SJSA1 (cell line): ENCODE data around the gene EGFLAM. TPM values are rescaled to one million over a fixed set of nuclear protein-coding genes. Genes with fewer than 3 reads are reported as not detected.

Experiments used
- DNase-seq, 2 experiments: peaks; one replicate each; pipeline ENCODE4 v3.0.0-alpha.2; 2015 to 2020; ENCODE audit warnings: low spot score in 2 of 2, low read depth in 1 of 2
- H3K27ac ChIP-seq: fragments of 250-450 bp; sonication (Bioruptor Pico); 2 replicates; pipeline ENCODE4 v1.5.1; 2020; ENCODE audit warnings: mild to moderate bottlenecking, moderate library complexity
- H3K27me3 ChIP-seq: fragments of 250-450 bp; sonication (Bioruptor Pico); replicated peaks from 2 replicates; pipeline ENCODE4 v1.5.1; 2020; ENCODE audit warnings: mild to moderate bottlenecking, moderate library complexity
- H3K36me3 ChIP-seq: fragments of 250-450 bp; sonication (Bioruptor Pico); 2 replicates; pipeline ENCODE4 v1.5.1; 2020; ENCODE audit warnings: mild to moderate bottlenecking
- H3K4me1 ChIP-seq: fragments of 250-450 bp; sonication (Bioruptor Pico); replicated peaks from 2 replicates; pipeline ENCODE4 v1.6.1; 2021; ENCODE audit warnings: mild to moderate bottlenecking
- H3K4me3 ChIP-seq: fragments of 250-450 bp; sonication (Bioruptor Pico); 2 replicates; pipeline ENCODE4 v1.5.1; 2020; ENCODE audit warnings: mild to moderate bottlenecking
- H3K9me3 ChIP-seq: fragments of 250-450 bp; sonication (Bioruptor Pico); replicated peaks from 2 replicates; pipeline ENCODE4 v1.5.1; 2020; ENCODE audit warnings: mild to moderate bottlenecking
- total RNA-seq: library from RNA; depleted of rRNA; stranded (reverse); fragments of >200 nt; shearing (Covaris generic); gene quantifications from 2 replicates; pipeline ENCODE4 v1.2.3, GENCODE V29; 2014

EGFLAM gene
- total RNA-seq, 1 experiment from 2014 or later = 0.08 TPM

- Histone ChIP-seq H3K36me3 (no peaks in the 10 kb centered on the region), H3K9me3 (no peaks in the 10 kb centered on the region), H3K4me1 (no peaks in the 10 kb centered on the region), H3K27me3 (no peaks in the 10 kb centered on the region), H3K4me3 (no peak overlapping the region), H3K27ac (no peak overlapping the region)
- no peak for DNase-seq
These were observed 102.1 kb downstream of the EGFLAM start for GRCh38 chr5:38360323-38361061.

GRCh38 chr5:38362713-38363112 lies 104.4 kb downstream of the EGFLAM start:
- H3K27ac ChIP-seq = no peak overlapping the region
- no peaks in the 10 kb centered on the region for H3K36me3 ChIP-seq
- H3K9me3 ChIP-seq = no peaks in the 10 kb centered on the region
- no peak overlapping the region for H3K4me3 ChIP-seq
- no peak for DNase-seq
- no peaks in the 10 kb centered on the region for H3K4me1 ChIP-seq
- H3K27me3 ChIP-seq = no peaks in the 10 kb centered on the region

- no peak for DNase-seq
- H3K4me3 ChIP-seq = no peak overlapping the region
- H3K27me3 ChIP-seq = no peaks in the 10 kb centered on the region
- H3K36me3 ChIP-seq = no peaks in the 10 kb centered on the region
- no peaks in the 10 kb centered on the region for H3K9me3 ChIP-seq
- H3K4me1 ChIP-seq = no peaks in the 10 kb centered on the region
- H3K27ac ChIP-seq = no peak overlapping the region
These were observed 106.5 kb downstream of the EGFLAM start for GRCh38 chr5:38364825-38365224.

GRCh38 chr5:38367410-38367809 lies 109.1 kb downstream of the EGFLAM start:
- no peaks in the 10 kb centered on the region for H3K9me3 ChIP-seq
- no peak overlapping the region for H3K4me3 ChIP-seq
- H3K27me3 ChIP-seq = no peaks in the 10 kb centered on the region
- DNase-seq = no peak
- peaks cover 7% of the 10 kb centered on the region for H3K4me1 ChIP-seq
- no peaks in the 10 kb centered on the region for H3K36me3 ChIP-seq
- no peak overlapping the region for H3K27ac ChIP-seq

- H3K27ac ChIP-seq = no peak overlapping the region
- H3K27me3 ChIP-seq = no peaks in the 10 kb centered on the region
- no peaks in the 10 kb centered on the region for H3K36me3 ChIP-seq
- H3K4me1 ChIP-seq = peaks cover 7% of the 10 kb centered on the region
- H3K4me3 ChIP-seq = no peak overlapping the region
- H3K9me3 ChIP-seq = no peaks in the 10 kb centered on the region
- no peak for DNase-seq
These were observed 109.6 kb downstream of the EGFLAM start for GRCh38 chr5:38367966-38368365.

- Histone ChIP-seq H3K36me3 (no peaks in the 10 kb centered on the region), H3K9me3 (no peaks in the 10 kb centered on the region), H3K4me1 (peaks cover 7% of the 10 kb centered on the region), H3K27me3 (no peaks in the 10 kb centered on the region), H3K27ac (no peak overlapping the region), H3K4me3 (no peak overlapping the region)
- DNase-seq = peak in 1 of 2 experiments; percentile 50
These were observed 111.3 kb downstream of the EGFLAM start for GRCh38 chr5:38369692-38370091.

- no peak for DNase-seq
- H3K4me1 ChIP-seq = peaks cover 7% of the 10 kb centered on the region
- no peak overlapping the region for H3K4me3 ChIP-seq
- H3K27ac ChIP-seq = no peak overlapping the region
- H3K27me3 ChIP-seq = no peaks in the 10 kb centered on the region
- H3K36me3 ChIP-seq = no peaks in the 10 kb centered on the region
- H3K9me3 ChIP-seq = no peaks in the 10 kb centered on the region
These were observed 112.2 kb downstream of the EGFLAM start for GRCh38 chr5:38370358-38371100.

GRCh38 chr5:38371596-38371995 lies 113.2 kb downstream of the EGFLAM start:
- Histone ChIP-seq H3K4me1 (peaks cover 7% of the 10 kb centered on the region), H3K9me3 (no peaks in the 10 kb centered on the region), H3K4me3 (no peak overlapping the region), H3K36me3 (no peaks in the 10 kb centered on the region), H3K27me3 (no peaks in the 10 kb centered on the region), H3K27ac (no peak overlapping the region)
- DNase-seq = no peak

GRCh38 chr5:38373743-38374142 lies 115.4 kb downstream of the EGFLAM start:
- Histone ChIP-seq H3K4me3 (no peak overlapping the region), H3K9me3 (no peaks in the 10 kb centered on the region), H3K4me1 (peaks cover 7% of the 10 kb centered on the region), H3K27ac (no peak overlapping the region), H3K27me3 (no peaks in the 10 kb centered on the region), H3K36me3 (no peaks in the 10 kb centered on the region)
- DNase-seq = no peak

- DNase-seq = no peak
- Histone ChIP-seq H3K27me3 (no peaks in the 10 kb centered on the region), H3K9me3 (no peaks in the 10 kb centered on the region)
These were observed 117.1 kb downstream of the EGFLAM start for GRCh38 chr5:38375423-38375822.

GRCh38 chr5:38376404-38376803 lies 118.0 kb downstream of the EGFLAM start:
- no peak overlapping the region for H3K27ac ChIP-seq
- no peak overlapping the region for H3K4me3 ChIP-seq
- no peaks in the 10 kb centered on the region for H3K36me3 ChIP-seq
- peaks cover 3% of the 10 kb centered on the region; the same call in 1 of the 2 replicates for H3K4me1 ChIP-seq
- no peak for DNase-seq
- H3K9me3 ChIP-seq = no peaks in the 10 kb centered on the region
- H3K27me3 ChIP-seq = no peaks in the 10 kb centered on the region

More at GRCh38 chr5:38375423-38375822, 117.1 kb downstream of the EGFLAM start:
- Histone ChIP-seq H3K27ac (no peak overlapping the region), H3K4me1 (peaks cover 5% of the 10 kb centered on the region), H3K4me3 (no peak overlapping the region), H3K36me3 (no peaks in the 10 kb centered on the region)

GRCh38 chr5:38378579-38378978 lies 120.2 kb downstream of the EGFLAM start:
- peaks cover 3% of the 10 kb centered on the region; the same call in 1 of the 2 replicates for H3K4me1 ChIP-seq
- no peaks in the 10 kb centered on the region for H3K9me3 ChIP-seq
- no peak overlapping the region for H3K4me3 ChIP-seq
- H3K27ac ChIP-seq = no peak overlapping the region
- no peaks in the 10 kb centered on the region for H3K36me3 ChIP-seq
- no peak for DNase-seq
- no peaks in the 10 kb centered on the region for H3K27me3 ChIP-seq

- no peaks in the 10 kb centered on the region for H3K9me3 ChIP-seq
- no peak overlapping the region for H3K27ac ChIP-seq
- H3K27me3 ChIP-seq = no peaks in the 10 kb centered on the region
- H3K4me1 ChIP-seq = peaks cover 3% of the 10 kb centered on the region; the same call in 1 of the 2 replicates
- no peak for DNase-seq
- no peak overlapping the region for H3K4me3 ChIP-seq
- H3K36me3 ChIP-seq = no peaks in the 10 kb centered on the region
These were observed 121.1 kb downstream of the EGFLAM start for GRCh38 chr5:38379350-38379937.

GRCh38 chr5:38380537-38380936 lies 122.2 kb downstream of the EGFLAM start:
- Histone ChIP-seq H3K4me3 (no peak overlapping the region), H3K9me3 (no peaks in the 10 kb centered on the region), H3K36me3 (no peaks in the 10 kb centered on the region), H3K4me1 (peaks cover 3% of the 10 kb centered on the region; the same call in 1 of the 2 replicates), H3K27me3 (no peaks in the 10 kb centered on the region), H3K27ac (no peak overlapping the region)
- no peak for DNase-seq
